Neural crest cell (in vitro differentiated cells): ENCODE results near the gene CCL20. TPM values are rescaled to one million over a fixed set of nuclear protein-coding genes. Genes with fewer than 3 reads are reported as not detected.

ENCODE experiments used
- DNase-seq: peaks from one replicate; pipeline ENCODE4 v3.0.0; 2021; ENCODE audit warnings: low read depth, mixed read lengths, low spot score
- H3K27ac Mint-ChIP-seq: one replicate; pipeline ENCODE4 v1.8.0; 2021; ENCODE audit warnings: mild to moderate bottlenecking, mixed read lengths; ENCODE audit not compliant: unreplicated experiment
- H3K27me3 Mint-ChIP-seq: 2 replicates; pipeline ENCODE4 v1.8.0; 2021; ENCODE audit warnings: low read depth, mild to moderate bottlenecking, mixed read lengths
- H3K36me3 Mint-ChIP-seq: 2 replicates; pipeline ENCODE4 v1.8.0; 2021; ENCODE audit warnings: low read depth, mild to moderate bottlenecking, mixed read lengths
- H3K4me1 Mint-ChIP-seq: 2 replicates; pipeline ENCODE4 v1.8.0; 2021; ENCODE audit warnings: mixed read lengths
- H3K4me3 Mint-ChIP-seq: one replicate; pipeline ENCODE4 v1.8.0; 2021; ENCODE audit warnings: mild to moderate bottlenecking, mixed read lengths
- H3K9me3 Mint-ChIP-seq: 2 replicates; pipeline ENCODE4 v1.8.0; 2021; ENCODE audit warnings: mixed read lengths
- total RNA-seq: library from RNA; stranded (reverse); gene quantifications from 2 replicates; pipeline ENCODE4 v1.2.1, GENCODE V29; 2021
- TF ChIP-seq, protein P1 (sequence below): fragments of 200-600 bp; sonication (generic); conservative IDR thresholded peaks from 2 replicates; pipeline ENCODE4 v1.5.0; 2021; ENCODE audit warnings: antibody characterized with exemption, mild to moderate bottlenecking

Gene CCL20
- total RNA-seq, 1 donor from 2014 or later, result not detected

DNA sequence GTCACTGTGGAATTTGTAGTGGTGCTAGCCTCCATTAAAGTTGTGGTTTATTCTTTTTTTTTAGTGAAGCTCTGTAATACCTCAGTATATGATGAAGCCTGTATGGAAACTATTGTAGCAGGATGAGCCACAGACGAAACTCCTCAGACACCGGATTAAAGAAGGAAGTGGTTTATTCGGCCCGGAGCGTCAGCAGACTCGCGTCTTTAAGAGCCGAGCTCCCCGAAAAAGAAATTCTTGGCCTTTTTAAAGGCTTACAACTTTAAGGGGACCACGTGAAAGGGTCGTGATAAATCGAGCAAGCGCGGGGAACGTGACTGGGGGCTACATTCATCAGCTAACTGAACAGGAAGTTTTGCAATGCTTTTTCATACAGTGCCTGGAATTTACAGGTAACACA, 8.1 kb upstream of the CCL20 start:
- H3K27ac Mint-ChIP-seq, result no peak overlapping the region
- no peak overlapping the region for H3K4me3 Mint-ChIP-seq
- H3K4me1 Mint-ChIP-seq, result no peaks in the 10 kb centered on the region

DNA sequence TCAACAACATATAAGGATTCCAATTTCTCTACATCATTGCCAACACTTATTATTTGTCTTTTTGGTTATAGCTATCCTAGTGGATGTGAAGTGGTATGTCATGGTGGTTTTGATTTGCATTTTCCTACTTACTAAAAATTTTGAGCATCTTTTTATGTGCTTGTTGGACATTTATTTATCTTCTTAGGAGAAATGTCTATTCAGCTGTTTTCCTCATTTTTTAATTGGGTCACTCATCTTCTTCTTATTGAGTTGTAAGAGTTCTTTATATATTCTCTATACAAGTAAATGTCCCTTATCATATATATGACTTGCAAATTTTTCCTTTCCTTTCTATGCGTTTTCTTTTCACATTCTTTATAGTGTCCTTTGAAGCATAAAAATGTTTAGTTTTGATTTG, 4.7 kb upstream of the CCL20 start:
- Mint-ChIP-seq H3K9me3 (peaks cover 6% of the 10 kb centered on the region), H3K36me3 (no peaks in the 10 kb centered on the region), H3K4me1 (no peaks in the 10 kb centered on the region), H3K4me3 (no peak overlapping the region), H3K27me3 (no peaks in the 10 kb centered on the region), H3K27ac (no peak overlapping the region)
- TF ChIP-seq, protein P1, sequence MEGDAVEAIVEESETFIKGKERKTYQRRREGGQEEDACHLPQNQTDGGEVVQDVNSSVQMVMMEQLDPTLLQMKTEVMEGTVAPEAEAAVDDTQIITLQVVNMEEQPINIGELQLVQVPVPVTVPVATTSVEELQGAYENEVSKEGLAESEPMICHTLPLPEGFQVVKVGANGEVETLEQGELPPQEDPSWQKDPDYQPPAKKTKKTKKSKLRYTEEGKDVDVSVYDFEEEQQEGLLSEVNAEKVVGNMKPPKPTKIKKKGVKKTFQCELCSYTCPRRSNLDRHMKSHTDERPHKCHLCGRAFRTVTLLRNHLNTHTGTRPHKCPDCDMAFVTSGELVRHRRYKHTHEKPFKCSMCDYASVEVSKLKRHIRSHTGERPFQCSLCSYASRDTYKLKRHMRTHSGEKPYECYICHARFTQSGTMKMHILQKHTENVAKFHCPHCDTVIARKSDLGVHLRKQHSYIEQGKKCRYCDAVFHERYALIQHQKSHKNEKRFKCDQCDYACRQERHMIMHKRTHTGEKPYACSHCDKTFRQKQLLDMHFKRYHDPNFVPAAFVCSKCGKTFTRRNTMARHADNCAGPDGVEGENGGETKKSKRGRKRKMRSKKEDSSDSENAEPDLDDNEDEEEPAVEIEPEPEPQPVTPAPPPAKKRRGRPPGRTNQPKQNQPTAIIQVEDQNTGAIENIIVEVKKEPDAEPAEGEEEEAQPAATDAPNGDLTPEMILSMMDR, result no peak
- DNase-seq, result no peak

More for the DNA sequence above, 8.1 kb upstream of the CCL20 start:
- Mint-ChIP-seq H3K27me3 (no peaks in the 10 kb centered on the region), H3K36me3 (no peaks in the 10 kb centered on the region), H3K9me3 (peaks cover 8% of the 10 kb centered on the region)
- TF ChIP-seq, protein P1, result no peak
- no peak for DNase-seq

DNA sequence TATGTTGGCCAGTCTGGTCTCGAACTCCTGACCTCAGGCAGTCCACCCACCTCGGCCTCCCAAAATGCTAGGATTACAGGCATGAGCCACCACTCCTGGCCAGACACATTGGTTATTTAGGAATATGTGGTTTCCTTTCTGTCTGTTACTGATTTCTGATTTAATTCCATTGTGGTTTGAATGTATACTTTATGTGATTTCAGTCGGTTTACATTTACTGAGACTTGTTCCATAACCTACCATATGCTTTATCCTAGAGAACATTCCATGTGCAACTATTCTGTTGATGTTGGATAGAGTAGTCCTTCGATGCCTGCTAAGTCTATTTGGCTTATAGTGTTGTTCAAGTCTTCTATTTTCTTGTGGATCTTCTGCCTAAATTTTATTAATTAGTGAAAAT, 1.6 kb upstream of the CCL20 start:
- no peaks in the 10 kb centered on the region for H3K27me3 Mint-ChIP-seq
- H3K4me1 Mint-ChIP-seq, result no peaks in the 10 kb centered on the region
- H3K4me3 Mint-ChIP-seq, result no peak overlapping the region
- H3K9me3 Mint-ChIP-seq, result peaks cover 3% of the 10 kb centered on the region
- no peaks in the 10 kb centered on the region for H3K36me3 Mint-ChIP-seq
- TF ChIP-seq, protein P1, result no peak
- no peak for DNase-seq
- no peak overlapping the region for H3K27ac Mint-ChIP-seq

DNA sequence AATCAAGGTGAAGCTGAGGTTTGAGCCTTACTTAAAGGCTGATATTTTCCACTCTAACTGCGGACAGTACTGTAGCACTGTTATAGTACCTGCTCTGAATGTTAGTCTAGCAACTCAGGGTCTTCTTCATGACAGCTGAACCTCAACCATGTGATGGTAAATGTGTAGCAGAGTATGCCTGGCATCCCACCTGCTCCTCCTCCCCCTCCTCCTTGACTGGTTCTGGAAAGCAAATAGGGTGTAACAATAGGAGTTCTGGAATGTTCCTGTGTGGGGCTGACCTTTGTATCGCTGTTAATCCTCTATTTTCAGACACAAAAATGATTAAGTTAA, 447 bp upstream of the CCL20 start:
- Mint-ChIP-seq H3K27me3 (no peaks in the 10 kb centered on the region), H3K4me3 (no peak overlapping the region), H3K27ac (no peak overlapping the region), H3K4me1 (no peaks in the 10 kb centered on the region), H3K9me3 (peaks cover 3% of the 10 kb centered on the region), H3K36me3 (no peaks in the 10 kb centered on the region)
- DNase-seq, result no peak
- TF ChIP-seq, protein P1, result no peak

DNA sequence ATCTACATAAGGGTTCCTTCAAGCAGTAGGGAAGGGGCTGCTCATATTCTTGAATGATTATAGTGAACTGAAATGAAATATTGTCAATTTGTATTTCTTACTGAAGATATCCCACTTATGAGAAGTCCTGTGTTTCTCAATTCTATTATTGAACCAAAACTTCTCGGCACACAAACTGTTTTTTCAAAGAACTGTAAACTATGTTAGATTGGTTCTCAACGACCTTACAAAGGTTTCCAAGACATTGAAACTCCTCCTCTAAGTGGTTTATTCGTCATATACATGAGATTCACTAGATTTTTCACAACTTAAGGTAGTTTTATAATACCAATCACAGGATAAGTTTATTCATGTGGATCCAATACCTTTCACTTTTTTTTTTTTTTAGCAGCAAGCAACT, 1.4 kb downstream of the CCL20 start:
- DNase-seq, result no peak
- no peaks in the 10 kb centered on the region for H3K27me3 Mint-ChIP-seq
- TF ChIP-seq, protein P1, result no peak
- no peak overlapping the region for H3K27ac Mint-ChIP-seq
- no peaks in the 10 kb centered on the region for H3K9me3 Mint-ChIP-seq
- H3K4me3 Mint-ChIP-seq, result no peak overlapping the region
- H3K4me1 Mint-ChIP-seq, result no peaks in the 10 kb centered on the region
- H3K36me3 Mint-ChIP-seq, result no peaks in the 10 kb centered on the region
